ENCODE data around the gene MITF.

The MITF gene

DNA sequence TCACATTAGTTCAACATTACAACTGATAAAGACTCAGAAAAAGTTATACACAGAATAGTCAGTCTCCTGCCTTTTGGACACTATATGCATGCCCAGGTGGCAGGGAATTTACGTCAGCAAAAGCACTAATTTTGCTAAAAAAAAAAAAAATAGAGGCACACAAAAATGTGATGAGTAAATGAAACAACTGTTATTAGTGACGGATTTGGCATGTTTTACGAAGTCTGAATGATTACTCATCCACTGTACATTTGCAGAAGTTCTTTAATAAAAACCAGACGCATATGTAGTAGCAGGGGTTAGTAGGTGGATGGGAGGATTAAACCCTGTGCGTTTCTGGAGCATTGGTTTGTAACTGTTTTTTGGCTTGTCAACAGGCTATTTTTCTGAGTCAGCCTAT, 99.0 kb downstream of the MITF start:
- DNase-seq (ENCODE audit: low read depth in 2 of 2) = no peak

DNA sequence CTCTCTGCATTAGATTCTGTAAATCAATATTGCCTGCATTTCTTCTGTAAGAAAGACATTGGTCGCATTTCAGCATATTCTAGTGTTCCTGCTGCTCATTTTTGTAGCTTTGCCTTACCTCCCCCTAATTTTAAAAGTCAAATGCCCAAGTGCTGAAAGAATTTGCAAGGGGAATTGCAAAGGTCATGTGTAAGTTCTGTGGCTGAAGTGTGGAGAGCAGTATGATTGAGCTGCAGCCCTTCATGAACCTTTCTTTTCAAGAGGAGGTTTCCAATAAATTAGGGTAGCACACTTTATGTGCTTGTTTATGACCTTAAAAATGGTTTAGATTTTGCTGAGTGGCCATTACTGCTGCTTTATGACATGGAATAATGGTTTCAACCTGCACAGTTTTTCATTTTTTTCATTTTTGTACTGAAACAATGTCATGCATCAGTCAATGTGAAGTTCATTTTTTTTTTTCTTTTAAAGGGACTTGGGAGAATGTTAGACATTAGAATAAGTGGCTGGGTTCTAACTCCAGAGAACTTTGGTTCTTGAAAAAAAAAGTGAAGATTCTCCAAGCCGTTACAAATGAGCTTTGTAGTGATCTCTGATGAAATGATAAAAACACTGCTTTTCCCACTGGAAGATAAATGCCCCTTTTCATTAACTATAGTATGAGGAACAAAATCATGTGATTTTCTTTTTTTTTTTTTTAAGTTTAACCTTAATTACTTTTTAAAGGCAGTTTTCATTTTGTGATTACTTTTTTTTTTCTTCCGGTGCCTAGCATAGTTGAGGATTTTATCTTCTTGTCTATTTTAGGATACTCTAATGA, 99.6 kb downstream of the MITF start:
- DNase-seq (ENCODE audit: low read depth in 2 of 2) = no peak

GRCh38 chr3:69842351-69842750, 103.1 kb downstream of the MITF start:
- DNase-seq (ENCODE audit: low read depth in 2 of 2) = no peak

DNA sequence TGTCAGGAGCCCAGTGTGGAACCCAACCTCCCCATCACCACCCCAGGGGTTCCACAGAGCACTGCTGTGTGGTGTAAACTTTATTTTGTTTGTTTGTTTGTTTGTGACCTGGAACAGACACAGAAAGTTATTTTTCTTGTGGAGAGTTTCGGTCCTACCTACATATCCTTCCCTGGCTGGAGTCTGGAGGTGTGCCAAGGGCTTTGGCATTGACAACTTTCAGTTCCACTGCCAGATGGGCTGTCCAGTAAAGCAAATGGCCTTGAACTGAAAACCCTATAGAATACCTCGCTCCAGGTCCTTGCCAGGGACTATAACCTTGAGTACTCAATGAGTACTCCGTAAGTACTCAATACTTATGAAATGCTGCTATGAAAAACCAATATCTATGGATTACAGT, 103.5 kb downstream of the MITF start:
- DNase-seq (ENCODE audit: low read depth in 2 of 2) = no peak

GRCh38 chr3:69844706-69845105, 105.4 kb downstream of the MITF start:
- DNase-seq (ENCODE audit: low read depth in 2 of 2) = no peak

DNA sequence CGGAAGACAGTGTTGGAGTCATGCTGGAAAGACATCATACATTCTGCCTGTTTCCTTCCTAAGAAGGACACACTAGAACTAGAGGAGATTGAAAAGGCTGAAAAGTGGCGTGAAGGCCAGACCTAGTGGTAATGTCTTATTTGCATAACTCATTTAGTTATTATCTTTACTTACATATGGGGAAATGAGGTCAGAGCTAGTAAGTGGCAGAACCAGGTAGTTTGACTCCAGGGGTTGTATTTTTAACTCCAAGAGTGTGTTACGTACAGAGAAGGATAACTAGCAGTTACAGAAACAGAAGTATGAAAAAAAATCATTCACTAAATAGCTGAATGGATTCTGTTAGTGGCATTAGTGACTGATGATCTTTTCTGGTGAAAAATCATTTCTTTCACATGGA, 108.0 kb downstream of the MITF start:
- no peak for DNase-seq (ENCODE audit: low read depth in 2 of 2)

GRCh38 chr3:69848113-69848512, 108.8 kb downstream of the MITF start:
- no peak for DNase-seq (ENCODE audit: low read depth in 2 of 2)

GRCh38 chr3:69850849-69851248, 111.6 kb downstream of the MITF start:
- no peak for DNase-seq (ENCODE audit: low read depth in 2 of 2)

GRCh38 chr3:69853027-69853426, 113.8 kb downstream of the MITF start:
- DNase-seq (ENCODE audit: low read depth in 2 of 2) = no peak

DNA sequence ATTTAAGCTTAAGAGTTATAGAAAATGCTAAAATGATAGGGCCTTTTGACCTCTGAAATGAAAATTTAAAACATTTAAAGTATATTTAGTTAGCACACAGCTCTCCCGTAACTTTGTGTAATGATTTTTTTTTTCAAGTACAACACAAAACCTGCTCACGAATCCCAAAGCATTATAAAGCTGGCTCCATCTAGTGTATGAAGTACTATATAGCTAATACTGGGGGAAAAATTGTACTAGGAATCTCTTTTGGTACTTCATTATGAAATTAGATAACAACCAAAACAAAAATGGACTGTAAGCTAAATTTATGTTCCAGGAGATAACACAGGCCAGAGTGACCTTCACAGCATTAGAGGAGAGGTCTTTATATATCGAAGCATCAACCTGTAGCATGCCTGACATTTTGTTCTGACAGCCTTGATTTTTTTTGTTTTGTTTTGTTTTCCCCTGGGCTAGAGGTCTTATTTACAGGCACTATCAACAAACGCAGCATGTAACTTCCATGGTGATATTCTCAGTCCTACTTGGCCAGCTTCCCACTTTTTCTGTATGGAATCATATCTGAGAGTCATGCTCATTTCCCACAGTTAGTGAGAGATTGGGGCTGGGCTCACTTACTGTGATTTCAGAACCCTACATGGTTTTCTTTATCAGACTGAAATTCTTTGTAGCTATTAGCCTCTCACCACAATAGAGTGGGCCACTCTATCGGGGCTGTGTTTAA, 116.3 kb downstream of the MITF start:
- no peak for DNase-seq (ENCODE audit: low read depth in 2 of 2)

DNA sequence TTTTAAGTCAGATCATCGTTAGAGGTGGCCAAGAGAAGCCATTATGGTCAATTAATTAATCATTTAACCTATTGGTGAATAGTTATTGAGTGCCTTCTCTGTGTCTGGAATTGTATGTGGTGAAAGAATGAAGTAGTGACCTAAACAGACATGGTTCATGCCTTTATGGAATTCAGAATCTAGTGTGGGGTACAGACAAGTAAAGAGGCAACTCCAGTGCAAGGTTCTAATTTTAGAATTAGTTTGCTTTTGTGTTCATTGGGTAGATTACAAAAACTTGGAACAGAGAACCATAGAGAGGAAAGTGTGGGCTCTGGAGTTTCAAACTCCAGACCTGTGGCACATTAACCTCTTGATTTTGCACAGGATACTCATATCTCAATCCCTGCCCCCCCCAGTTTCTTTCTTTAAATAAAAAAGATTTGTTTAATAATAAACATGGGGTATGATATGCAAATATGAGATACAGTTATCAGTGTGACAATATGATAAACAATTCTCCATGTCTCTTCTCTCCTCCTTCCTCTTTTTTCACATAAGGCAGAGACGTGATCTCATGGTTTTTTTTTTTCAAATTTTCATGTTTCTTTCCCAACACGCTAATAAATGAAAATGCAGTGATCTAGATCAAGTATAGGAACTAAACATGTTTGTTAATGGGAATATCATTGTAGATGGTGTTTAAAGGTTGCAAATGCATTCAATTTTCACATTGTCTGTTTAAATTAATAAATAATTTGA, 117.9 kb downstream of the MITF start:
- DNase-seq (ENCODE audit: low read depth in 2 of 2) = no peak

DNA sequence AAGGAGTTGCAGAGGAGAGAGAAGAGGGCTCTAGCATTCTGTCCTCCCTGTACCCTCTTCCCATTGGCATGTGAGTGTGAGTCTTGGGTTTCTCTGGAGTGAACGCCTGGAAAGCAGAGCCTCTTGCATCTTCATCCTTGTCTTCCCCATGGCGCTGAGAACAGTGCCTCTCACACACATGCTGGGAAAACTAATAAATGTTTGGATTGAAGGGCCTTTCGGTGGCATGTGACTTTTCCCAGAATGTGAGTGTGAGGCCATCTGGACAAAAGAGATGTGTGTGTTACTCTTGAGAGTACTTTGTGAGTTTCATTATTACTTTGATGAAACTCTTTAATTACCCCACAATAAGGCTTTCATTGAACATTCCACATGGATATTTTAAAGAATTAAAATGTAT, 122.3 kb downstream of the MITF start:
- DNase-seq (ENCODE audit: low read depth in 2 of 2) = no peak

GRCh38 chr3:69864141-69864540, 124.9 kb downstream of the MITF start:
- DNase-seq (ENCODE audit: low read depth in 2 of 2) = no peak

GRCh38 chr3:69864766-69865165, 125.5 kb downstream of the MITF start:
- DNase-seq (ENCODE audit: low read depth in 2 of 2) = no peak

GRCh38 chr3:69865925-69866679, 126.8 kb downstream of the MITF start:
- DNase-seq (ENCODE audit: low read depth in 2 of 2) = no peak

DNA sequence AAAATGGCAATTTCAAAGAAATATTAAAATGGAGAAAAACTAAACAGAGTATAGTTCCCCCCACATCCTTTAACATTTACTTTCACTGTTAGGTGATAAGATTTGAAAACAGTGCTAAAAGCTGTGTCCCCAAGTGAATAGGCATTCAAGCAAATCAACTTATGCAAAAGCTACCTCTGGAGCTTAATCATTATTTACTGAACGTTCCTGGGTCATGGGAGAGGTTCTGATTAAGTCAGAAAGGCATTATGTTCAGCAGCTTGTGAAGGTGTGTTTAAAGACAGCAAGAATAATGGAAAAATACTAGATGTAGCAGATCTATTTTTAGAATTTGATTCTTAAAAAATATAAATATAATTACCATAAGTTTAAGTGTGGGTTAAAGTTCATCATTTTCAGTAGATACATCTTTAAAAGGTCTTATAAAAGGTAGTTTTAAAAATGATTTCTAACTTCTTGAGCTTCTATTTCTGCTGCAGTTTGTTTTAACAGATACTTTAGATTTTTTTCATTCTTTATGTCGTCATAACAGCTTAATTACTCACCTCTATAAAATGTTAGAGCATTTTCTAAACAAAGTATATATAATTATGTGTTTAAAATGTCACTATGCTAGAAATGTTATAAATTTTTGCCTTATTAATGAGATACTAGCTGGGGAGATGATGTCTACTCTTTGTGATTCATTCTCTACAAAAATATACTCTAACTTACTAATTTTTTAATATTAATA, 127.9 kb downstream of the MITF start:
- DNase-seq (ENCODE audit: low read depth in 2 of 2) = no peak

DNA sequence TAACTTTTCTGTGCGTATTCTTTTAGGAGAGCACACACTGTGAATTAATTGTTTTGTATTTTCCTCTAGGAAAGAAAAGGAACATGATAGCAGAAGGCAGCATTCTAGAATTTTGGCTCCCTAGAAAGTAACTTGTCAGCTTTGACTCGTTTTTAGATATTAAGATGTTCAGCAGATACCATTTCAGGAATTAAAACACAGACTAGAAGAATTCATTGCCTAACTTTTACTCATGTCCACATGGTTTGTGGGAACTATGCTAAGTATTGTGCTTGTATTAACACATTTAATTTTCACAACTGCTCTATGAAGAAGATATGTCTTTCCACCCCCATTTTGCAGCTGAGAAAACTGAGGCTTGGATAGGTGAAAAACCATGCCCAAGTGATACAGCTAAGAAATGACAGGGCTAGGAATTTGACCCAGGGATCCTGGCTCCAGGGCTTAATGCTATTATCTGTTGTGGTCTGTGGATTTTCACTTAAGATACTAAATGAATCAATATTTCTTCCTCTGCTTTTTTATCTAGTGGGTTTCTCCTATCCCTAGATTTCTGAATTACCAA, 128.8 kb downstream of the MITF start:
- DNase-seq (ENCODE audit: low read depth in 2 of 2) = no peak

DNA sequence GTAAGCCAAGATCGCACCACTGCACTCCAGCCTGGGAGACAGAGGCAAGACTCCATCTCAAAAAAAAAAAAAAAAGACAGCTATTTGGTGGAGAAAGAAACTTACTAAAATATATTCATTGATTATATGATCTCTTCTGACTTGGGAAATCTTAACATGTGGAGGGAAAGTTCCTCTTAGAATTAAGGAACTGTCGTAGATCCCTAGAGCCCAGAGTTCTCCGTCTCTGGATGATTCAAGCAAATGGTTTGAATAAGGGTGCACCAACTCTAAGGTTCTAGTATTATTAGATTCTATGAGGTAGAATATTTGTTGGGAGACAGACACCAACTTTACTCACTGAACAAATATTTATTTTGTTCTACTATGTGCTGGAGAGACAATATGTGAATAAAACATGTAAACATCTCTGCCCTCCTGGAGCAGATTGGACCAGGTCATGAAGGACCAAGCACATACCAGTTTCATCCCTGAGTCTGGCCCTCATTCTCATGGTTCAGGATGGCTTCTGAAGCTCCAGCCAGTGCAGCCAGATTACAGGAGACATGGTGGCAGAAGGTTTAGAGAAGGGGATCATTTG, 129.7 kb downstream of the MITF start:
- no peak for DNase-seq (ENCODE audit: low read depth in 2 of 2)

DNA sequence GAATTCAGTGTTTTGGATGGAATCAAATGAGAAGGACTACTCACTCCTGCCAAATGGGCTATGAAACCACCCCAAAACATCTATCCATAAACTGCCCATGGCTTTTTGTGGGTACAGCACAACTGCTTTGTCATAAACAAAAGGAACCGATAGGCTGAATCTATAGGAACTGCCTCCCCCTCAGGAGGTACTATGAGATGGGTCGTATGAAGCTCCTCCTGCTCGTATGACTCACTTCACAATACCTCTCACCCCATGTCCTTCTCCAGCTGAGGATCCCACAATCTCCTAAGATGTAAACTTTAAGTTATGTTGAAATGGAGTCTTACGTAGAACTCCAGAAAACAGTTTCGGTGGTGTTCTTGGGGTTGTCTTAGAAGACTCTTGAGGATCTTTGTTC, 130.4 kb downstream of the MITF start:
- no peak for DNase-seq (ENCODE audit: low read depth in 2 of 2)

GRCh38 chr3:69871251-69871650, 132.0 kb downstream of the MITF start:
- no peak for DNase-seq (ENCODE audit: low read depth in 2 of 2)

GRCh38 chr3:69871868-69872267, 132.6 kb downstream of the MITF start:
- no peak for DNase-seq (ENCODE audit: low read depth in 2 of 2)
